ENCODE measurements around the gene PLEKHA4.

PLEKHA4 gene

GRCh38 chr19:48826606-48827020 lies 41.8 kb downstream of the PLEKHA4 start:
- no peak for TF ChIP-seq CTCF (IDR thresholded peaks at IDR 0.05; ENCODE audit: low read depth, low read length, missing control alignments)
- no peak overlapping the region for H3K4me3 ChIP-seq (ENCODE audit: low read depth, low read length)
- no peak for DNase-seq (ENCODE audit: low read depth)
- in situ Hi-C loops (cut with HindIII; ENCODE audit: low sequenced_read_pairs): no loop called here

GRCh38 chr19:48822514-48822913 lies 45.9 kb downstream of the PLEKHA4 start:
- no peak for DNase-seq (ENCODE audit: low read depth)
- in situ Hi-C loops (cut with HindIII; ENCODE audit: low sequenced_read_pairs): no loop called here
- H3K4me3 ChIP-seq (ENCODE audit: low read depth, low read length): no peak overlapping the region
- no peak for TF ChIP-seq CTCF (IDR thresholded peaks at IDR 0.05; ENCODE audit: low read depth, low read length, missing control alignments)

- no peak for DNase-seq (ENCODE audit: low read depth)
- in situ Hi-C loops (cut with HindIII; ENCODE audit: low sequenced_read_pairs): no loop called here
- no peak overlapping the region for H3K4me3 ChIP-seq (ENCODE audit: low read depth, low read length)
- no peak for TF ChIP-seq CTCF (IDR thresholded peaks at IDR 0.05; ENCODE audit: low read depth, low read length, missing control alignments)
Measured at GRCh38 chr19:48821633-48822032, 46.8 kb downstream of the PLEKHA4 start.

GRCh38 chr19:48819366-48819816 lies 49.0 kb downstream of the PLEKHA4 start:
- in situ Hi-C loops (cut with HindIII; ENCODE audit: low sequenced_read_pairs): no loop called here

GRCh38 chr19:48818234-48818820 lies 50.1 kb downstream of the PLEKHA4 start:
- no peak overlapping the region for H3K4me3 ChIP-seq (ENCODE audit: low read depth, low read length)
- in situ Hi-C loops (cut with HindIII; ENCODE audit: low sequenced_read_pairs): no loop called here
- DNase-seq (ENCODE audit: low read depth): no peak
- no peak for TF ChIP-seq CTCF (IDR thresholded peaks at IDR 0.05; ENCODE audit: low read depth, low read length, missing control alignments)

More at GRCh38 chr19:48819366-48819816, 49.0 kb downstream of the PLEKHA4 start:
- DNase-seq (ENCODE audit: low read depth): no peak
- no peak for TF ChIP-seq CTCF (IDR thresholded peaks at IDR 0.05; ENCODE audit: low read depth, low read length, missing control alignments)
- H3K4me3 ChIP-seq (ENCODE audit: low read depth, low read length): no peak overlapping the region

GRCh38 chr19:48817585-48818124 lies 50.8 kb downstream of the PLEKHA4 start:
- no peak for DNase-seq (ENCODE audit: low read depth)
- no peak overlapping the region for H3K4me3 ChIP-seq (ENCODE audit: low read depth, low read length)
- in situ Hi-C loops (cut with HindIII; ENCODE audit: low sequenced_read_pairs): no loop called here
- no peak for TF ChIP-seq CTCF (IDR thresholded peaks at IDR 0.05; ENCODE audit: low read depth, low read length, missing control alignments)

All from astrocyte of the cerebellum (primary cell).